Ishikawa (cell line): ENCODE results near the gene KLK8.

Experiments used
- EP300 ChIP-seq: IDR thresholded peaks from 2 replicates; pipeline ENCODE4 v1.6.1; 2012; ENCODE audit warnings: borderline replicate concordance
- FOXM1 ChIP-seq: IDR thresholded peaks from 2 replicates; pipeline ENCODE4 v1.6.1; 2012; ENCODE audit warnings: low read depth, borderline replicate concordance
- RAD21 ChIP-seq: IDR thresholded peaks from 2 replicates; pipeline ENCODE4 v1.6.1; 2012; ENCODE audit warnings: low read depth
- TF ChIP-seq, protein P1 (sequence below): IDR thresholded peaks from 2 replicates; pipeline ENCODE4 v1.6.1; 2012; ENCODE audit warnings: low read depth, mild to moderate bottlenecking

DNA sequence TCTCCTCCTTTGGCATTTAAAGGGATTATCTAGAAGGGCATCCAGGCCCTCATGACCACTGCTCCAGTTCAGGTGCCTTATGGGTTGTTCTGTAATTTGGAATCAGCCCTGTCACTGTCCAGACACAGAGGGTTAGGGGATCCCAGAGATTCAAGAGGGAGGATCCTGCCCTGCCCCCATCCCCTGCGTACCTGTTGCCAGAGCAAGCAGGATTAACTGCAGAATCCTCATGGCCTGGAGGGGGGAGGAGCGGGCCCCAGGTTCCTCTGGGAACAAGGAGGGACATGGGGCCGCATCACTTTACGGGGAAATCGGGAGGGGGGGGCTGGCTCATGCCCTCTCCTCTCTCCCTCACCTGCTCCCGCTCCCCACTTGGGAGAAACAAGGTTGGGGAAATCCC lies 24.0 kb upstream of the KLK8 start:
- TF ChIP-seq FOXM1 (no peak), EP300 (no peak), RAD21 (no peak)
- TF ChIP-seq, protein P1, sequence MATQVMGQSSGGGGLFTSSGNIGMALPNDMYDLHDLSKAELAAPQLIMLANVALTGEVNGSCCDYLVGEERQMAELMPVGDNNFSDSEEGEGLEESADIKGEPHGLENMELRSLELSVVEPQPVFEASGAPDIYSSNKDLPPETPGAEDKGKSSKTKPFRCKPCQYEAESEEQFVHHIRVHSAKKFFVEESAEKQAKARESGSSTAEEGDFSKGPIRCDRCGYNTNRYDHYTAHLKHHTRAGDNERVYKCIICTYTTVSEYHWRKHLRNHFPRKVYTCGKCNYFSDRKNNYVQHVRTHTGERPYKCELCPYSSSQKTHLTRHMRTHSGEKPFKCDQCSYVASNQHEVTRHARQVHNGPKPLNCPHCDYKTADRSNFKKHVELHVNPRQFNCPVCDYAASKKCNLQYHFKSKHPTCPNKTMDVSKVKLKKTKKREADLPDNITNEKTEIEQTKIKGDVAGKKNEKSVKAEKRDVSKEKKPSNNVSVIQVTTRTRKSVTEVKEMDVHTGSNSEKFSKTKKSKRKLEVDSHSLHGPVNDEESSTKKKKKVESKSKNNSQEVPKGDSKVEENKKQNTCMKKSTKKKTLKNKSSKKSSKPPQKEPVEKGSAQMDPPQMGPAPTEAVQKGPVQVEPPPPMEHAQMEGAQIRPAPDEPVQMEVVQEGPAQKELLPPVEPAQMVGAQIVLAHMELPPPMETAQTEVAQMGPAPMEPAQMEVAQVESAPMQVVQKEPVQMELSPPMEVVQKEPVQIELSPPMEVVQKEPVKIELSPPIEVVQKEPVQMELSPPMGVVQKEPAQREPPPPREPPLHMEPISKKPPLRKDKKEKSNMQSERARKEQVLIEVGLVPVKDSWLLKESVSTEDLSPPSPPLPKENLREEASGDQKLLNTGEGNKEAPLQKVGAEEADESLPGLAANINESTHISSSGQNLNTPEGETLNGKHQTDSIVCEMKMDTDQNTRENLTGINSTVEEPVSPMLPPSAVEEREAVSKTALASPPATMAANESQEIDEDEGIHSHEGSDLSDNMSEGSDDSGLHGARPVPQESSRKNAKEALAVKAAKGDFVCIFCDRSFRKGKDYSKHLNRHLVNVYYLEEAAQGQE, result no peak
